Fibroblast of gingiva (primary cell): ENCODE measurements around the gene SNTG2.
"Not testable (repeated sequence)": the region's sequence is repeated elsewhere in the genome, so short reads cannot be mapped to it uniquely, and the experiment has no call there.

ENCODE experiments used
- DNase-seq: peaks from one replicate; pipeline ENCODE4 v3.0.0-alpha.2; 2011; ENCODE audit warnings: low read depth

SNTG2 gene

DNA sequence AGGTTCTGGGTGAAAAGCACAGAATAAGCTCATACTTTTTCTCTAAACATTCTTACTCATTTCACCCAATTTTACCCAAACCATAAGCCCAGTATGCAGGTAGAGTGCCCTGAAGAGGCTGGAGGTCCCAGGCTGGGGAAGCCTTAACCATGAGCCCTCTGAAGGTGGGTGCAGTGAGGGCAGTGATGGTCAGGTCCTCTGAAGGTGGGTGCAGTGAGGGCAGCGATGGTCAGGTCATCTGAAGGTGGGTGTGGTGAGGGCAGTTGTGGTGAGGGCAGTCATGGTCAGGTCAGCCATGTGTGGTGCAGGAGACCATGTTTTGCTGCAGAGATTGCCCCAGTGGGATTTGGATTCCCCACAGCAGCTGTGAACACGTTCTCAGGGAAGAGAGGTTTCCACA, 148.8 kb downstream of the SNTG2 start:
- no peak for DNase-seq

DNA sequence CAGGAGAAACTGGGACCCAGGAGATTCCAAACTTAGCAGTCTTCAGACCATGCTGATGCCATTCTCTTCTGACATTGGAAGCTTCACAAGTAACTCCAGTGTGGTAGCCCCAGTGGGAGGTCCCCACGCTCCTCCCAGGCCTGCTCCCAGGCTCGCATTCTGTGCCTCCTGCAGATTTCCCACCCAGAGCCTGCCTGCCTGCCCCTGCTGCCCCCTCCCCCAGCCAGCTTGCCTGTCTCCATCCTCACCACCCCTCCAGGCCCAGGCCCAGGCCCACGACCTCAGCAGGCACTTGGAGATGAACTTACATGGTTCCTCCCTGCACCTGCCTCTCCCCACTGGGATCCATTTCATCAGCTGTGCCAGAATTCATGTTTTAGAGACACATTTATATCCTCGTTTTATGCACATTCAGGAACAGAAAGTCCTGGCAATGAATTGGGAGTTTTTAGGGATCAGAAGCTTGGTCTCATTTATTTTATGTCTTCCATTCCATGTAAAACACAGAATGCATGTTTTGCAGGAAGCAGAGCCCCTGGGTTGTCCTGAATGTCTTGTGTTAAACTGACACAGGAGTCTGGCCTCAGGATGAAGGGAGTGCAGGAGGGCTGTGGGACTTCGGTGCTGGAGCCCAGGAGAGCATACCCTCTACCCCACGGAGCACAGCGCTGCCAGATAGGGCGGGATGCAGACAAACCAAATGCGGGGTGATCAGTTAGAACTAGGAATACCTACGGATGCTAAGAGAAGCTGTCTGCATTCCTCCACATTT, 150.5 kb downstream of the SNTG2 start:
- no peak for DNase-seq

DNA sequence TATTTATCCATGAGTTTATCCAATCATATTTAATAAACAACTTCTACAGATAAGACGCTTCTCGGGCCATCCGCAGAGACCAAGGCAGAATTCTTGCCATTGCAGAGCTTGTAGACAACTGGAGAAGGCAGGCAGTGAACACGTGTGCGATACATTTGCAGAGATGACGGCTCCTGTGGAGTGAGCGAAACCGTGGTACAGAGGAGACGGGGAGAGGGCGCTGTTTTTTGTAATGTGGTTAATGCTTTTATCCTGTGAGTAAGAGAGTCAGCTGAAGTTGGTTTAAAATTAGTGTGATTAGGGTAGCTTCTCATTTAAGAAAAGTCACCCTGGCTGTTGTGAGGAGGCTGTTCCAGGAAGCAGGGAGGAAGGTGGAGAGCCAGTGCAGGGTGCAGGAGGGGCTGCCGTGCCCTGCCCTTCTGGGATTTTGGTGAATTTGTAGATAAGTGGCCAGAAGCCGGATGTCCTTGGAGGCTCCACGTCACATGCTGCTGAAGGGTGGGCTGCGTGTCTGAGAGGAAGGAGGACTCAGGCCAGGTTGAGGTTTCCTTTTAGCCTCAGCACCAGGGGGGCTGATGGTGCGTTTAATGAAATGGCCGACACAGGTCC, 151.4 kb downstream of the SNTG2 start:
- DNase-seq = no peak

DNA sequence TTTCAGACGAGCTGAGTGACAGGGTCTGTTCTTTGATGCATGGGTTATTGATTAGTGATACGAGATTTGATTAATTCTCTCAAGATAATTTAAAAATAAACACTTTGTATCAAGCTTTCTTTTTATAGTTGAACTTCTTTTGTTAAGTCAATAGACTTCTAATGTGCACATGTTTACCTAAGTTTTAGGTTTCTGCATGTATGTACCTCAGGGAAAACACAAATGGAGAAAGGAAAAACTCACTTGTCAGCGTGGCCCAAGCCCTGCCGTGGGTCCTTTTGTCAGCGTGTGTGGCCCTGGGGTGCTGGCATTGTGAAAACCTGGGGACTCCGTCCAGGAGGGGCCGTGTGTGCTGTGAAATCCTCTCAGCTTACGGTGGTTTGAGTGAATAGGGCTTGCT, 153.7 kb downstream of the SNTG2 start:
- DNase-seq = no peak

DNA sequence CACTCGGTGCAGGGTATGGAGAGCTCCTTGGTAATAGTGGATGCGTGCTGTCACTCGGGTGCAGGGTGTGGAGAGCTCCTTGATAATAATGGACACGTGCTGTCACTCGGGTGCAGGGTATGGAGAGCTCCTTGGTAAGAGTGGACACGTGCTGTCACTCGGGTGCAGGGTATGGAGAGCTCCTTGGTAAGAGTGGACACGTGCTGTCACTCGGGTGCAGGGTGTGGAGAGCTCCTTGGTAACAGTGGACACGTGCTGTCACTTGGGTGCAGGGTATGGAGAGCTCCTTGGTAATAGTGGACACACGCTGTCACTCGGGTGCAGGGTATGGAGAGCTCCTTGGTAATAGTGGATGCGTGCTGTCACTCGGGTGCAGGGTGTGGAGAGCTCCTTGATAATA, 155.7 kb downstream of the SNTG2 start:
- DNase-seq = not testable (repeated sequence)

DNA sequence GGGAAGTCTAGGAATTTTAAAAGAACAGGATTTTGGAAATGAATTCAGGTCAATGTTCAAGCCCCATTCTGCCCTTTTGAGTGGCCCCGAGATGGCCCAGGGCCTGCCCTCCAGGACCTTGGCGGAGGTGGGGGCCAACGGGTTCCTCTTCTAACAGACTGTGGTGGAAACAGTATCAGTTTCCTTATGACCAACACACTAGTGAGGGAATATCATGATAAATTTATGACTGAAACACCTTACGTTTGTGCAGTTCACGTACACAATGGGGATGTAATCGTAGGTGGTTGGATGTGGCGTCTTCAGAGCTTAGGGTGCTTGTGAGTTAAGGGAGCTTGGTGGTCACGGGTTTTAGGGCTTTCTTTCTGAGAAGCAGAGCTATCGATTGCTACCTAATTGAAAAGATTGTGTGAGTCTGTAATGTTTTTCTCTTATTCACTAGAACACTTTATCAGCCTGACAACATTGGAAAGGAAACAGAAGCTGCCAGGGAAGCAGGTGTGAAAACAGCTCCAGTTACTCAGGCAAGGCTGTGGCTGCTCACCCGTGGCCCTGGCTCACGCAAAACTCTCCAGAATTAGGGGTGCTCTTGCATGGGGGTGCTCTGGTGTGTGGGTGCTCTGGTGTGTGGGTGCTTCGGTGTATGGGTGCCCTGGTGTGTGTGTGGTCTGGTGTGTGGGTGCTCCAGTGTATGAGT, 165.3 kb downstream of the SNTG2 start:
- DNase-seq = no peak

DNA sequence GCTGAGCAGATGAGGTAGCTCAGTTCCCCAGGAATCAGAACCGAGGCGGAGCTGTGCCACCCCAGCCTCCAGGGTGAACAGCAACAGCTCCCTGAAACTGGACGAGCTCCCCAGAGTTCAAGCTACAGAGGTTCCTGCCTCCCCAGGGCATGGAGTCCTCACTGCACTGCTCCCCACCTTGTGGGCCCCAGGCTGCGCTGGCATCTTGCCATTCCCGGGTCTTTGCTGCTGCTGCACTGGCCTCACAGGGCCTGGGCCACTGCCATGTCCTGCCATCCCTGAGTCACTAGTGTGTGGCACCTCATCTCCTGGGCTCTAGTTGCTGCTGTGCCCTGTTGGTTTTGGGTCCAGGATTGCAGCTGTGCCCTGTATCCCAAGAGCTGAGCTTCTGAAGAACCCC, 166.9 kb downstream of the SNTG2 start:
- no peak for DNase-seq

DNA sequence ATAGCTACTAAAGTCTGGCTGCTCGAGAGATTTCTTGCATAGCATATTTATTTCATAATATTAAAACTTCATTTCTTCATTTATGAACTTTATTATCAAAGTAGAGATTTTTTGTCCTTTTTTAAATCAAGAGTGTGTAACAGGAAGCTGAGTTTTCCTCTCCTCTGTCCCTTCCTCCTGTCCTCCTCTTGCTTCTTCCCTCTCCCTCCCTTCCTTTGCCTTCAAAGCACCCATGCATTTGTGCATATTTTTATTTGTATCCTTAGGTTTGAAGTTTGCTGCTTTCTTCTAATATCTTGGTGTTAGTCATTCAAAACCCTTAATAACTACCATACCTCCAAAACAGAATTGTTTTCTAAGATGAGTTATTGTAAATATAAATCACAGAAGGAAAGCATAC, 174.6 kb downstream of the SNTG2 start:
- DNase-seq = no peak

DNA sequence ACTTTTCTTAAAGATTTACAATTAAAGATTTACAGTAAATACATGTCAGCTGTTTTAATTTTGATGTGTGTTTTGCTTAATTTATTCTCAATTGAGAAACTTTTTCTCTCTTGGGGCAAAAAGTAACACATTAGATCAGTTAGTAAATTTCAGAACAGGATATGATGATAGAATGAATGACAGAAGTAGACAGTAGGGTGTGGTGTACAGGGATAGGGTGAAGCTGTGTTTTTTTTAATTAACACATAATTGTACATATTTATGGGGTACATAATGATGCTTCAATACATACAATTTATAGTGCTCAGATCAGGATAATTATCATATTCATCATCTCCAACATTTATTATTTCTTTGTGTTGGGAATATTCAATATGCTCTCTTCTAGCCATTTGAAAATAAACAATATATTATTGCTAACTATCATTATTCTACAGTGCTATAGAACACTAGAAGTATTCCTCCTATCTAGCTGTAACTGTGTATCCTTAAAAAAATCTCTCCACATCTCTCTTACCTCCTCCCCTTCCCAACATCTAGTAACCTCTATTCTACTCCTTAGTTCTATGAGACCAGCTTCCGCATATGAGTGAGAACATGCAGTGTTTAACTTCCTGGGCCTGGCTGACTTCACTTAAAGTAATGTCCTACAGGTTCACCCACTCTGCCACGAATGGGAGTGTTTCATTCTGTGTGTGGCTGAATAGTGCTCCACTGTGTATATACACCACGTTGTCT, 175.2 kb downstream of the SNTG2 start:
- DNase-seq = no peak

DNA sequence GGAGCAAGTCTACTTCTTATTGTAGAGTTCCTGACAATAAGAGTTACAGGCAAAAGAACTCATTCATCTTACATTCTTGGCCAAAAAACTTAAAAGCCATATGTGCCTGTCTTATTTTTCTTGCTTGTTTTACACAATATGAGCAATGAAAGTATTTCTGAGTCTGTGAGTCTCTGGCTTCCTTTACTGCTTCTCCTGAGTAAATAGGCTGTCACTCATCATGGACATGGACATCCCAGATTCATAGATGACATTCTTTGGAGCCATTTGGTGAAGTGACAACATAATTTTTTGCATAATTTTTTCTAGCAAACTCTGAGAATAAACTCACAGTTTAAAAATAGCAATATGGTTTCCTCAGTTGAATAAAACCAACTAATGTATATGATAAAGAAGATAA, 179.3 kb downstream of the SNTG2 start:
- DNase-seq = no peak

DNA sequence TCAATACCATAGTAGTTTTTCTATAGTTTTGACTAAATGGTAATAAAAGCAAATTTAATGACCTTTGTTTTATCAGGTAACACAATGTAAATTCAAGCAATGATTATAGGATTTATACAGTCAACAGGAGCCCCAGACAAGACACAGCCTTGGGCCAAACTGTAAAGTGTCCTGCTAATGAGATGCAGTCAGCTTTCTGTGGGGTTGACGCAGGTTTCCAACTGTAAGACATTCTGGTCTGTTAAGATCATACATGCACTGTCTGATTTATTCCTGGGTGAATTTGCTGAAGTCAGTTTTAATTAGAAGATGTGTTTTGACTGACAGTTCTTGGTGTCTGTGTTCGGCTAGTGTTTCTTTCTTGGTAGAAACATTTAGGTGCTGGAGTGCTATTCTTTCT, 180.3 kb downstream of the SNTG2 start:
- DNase-seq = no peak

DNA sequence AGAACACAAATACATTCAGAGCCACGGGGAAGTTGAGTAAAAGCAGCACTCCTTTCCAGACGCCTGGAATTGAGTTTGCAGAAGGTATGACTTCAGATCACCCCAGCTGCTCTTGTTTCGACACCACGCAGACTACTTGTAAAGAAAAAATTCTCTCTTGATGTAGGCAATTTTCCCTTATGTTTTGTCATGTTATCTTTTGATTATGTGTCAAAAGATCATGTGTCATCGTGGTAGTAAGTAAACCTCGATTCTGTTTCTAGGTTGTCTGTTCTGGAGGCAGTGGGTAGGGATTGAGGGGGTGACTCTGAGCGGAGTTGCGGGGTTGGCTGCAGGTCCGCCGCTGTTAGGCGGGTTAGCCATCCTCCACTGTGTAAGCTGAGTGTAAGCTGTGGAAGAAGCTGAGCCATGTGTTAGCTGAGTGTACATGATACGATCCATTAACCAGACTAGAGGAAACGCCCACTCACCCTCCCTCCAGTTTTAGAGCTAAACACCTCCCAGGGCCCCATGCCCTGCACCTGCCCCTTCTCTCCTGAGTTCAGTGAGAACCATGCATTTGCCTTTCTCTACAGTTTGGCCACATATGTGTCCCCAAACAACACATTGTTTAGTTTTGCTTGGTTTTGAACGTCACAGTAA, 181.8 kb downstream of the SNTG2 start:
- DNase-seq = no peak

DNA sequence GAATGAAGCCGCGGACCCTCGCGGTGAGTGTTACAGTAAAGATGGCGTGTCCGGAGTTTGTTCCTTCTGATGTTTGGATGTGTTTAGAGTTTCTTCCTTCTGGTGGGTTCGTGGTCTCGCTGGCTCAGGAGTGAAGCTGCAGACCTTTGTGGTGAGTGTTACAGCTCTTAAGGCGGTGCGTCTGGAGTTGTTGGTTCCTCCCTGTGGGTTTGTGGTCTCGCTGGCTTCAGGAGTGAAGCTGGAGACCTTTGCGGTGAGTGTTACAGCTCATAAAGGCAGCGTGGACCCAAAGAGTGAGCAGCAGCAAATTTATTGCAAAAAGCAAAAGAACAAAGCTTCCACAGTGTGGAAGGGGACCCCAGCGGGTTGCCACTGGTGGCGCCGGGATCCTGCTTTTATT, 183.2 kb downstream of the SNTG2 start:
- DNase-seq = not testable (repeated sequence)

DNA sequence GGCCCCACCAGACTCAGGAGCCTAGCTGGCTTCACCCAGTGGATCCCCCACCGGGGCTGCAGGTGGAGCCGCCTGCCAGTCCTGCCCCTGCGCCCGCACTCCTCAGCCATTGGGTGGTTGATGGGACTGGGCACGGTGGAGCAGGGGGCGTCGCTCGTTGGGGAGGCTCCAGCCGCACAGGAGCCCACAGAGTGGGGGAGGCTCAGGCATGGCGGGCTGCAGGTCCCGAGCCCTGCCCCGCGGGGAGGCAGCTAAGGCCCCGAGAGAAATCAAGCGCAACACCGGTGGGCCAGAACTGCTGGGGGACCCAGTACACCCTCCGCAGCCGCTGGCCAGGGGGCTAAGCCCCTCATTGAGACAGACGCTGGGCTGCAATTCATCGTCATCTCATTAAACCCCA, 184.0 kb downstream of the SNTG2 start:
- DNase-seq = no peak

DNA sequence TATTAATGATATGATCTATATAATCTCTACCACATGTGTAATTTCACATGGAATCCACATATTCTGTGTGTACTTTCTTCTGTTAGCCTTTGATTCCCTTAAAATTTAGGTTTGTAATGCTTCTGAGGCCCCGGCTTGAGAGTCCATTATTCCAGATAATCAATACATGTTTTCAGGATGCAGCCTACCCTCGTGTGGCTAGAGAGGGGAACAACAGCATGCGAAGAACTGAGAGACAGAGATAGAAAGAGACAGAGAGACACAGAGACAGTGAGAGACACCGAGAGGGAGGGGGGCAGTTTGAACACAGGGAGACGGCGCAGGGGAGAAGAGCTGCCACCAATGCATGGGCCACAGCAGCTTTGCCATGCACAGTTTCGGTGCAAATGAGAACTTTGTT, 185.4 kb downstream of the SNTG2 start:
- DNase-seq = no peak

DNA sequence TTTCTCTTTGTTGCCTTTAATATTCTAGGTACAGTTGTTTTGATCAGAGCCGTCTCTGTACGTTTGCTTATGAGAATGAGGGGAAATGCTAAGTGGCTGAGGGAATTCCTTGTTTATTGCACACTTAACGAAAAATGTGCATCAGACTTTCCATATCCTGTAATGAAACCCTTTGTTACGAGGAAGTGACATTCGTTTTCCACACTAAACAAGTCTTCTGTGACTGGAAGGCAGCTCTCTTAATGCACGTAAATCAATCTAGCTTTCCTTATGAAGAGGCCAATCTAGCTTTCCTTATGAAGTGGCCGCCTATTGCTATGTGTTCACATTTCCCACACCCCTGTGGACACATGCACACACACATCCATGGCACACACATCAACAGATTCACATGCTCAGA, 186.2 kb downstream of the SNTG2 start:
- DNase-seq = no peak

DNA sequence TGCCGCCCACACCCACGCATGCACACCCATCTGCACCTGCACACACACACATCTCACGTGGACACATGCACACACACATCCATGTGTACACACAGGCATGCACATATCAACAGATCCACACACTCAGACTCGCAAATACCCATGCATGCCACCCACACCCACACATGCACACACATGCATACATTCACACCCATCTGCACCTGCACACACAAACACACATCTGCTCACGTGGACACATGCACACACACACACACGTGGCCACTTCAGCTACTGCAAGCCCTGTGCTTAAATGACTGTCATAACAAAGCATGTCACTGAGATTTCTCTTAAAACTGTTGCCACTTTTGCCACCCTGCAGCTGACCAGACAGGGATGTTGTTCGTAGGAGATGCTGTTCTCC, 186.6 kb downstream of the SNTG2 start:
- DNase-seq = no peak

DNA sequence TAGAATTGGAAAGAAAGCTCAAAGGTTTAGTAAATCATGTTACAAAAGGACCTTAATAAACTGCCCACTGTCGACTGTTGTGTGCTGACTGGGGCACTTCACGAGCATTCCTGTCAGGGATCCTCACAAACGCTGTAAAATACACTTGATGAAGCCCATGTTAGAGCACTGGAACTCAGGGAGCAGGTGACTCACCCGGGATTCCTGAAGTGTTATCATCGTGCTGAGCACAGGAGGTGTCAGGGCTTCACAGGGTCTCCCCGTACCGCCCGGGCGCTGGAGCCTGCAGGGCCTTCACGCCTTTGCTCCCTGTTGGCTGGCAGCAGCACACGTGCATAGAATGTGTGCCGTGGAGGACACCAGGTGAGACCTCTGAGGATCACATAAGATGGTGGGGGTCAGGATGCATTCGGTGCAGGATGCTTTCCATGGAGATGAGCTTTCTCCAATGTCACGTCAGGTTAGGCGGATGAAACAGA, 187.3 kb downstream of the SNTG2 start:
- DNase-seq = no peak

DNA sequence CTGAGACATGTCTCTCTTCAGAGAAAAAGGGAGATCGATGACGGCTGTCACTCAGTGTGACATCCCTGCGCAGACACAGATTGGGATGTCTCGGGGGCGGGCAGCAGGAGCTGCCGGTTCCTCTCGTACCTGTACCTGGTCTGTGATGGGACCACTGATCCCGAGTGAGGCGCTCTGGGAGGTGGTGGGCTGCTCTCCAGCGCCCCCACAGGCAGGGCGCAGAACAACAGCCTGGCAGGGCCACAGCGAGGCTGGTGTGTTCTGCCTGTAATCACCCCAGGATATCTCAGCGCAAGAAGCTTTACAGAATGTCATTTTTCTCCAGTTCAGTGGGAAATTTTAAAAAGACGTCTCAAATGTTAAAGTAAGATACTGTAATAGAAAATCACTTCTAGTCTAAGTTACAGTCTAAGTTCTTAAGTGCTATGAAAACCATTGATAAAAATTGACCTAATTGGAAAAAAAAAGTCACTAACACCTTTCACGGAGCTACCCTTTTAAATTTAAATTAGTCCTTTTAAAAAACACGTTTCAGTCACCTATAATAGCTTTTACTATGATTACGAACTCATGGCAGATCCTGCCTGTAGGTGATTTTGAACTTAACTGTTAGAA, 189.8 kb downstream of the SNTG2 start:
- DNase-seq = no peak

DNA sequence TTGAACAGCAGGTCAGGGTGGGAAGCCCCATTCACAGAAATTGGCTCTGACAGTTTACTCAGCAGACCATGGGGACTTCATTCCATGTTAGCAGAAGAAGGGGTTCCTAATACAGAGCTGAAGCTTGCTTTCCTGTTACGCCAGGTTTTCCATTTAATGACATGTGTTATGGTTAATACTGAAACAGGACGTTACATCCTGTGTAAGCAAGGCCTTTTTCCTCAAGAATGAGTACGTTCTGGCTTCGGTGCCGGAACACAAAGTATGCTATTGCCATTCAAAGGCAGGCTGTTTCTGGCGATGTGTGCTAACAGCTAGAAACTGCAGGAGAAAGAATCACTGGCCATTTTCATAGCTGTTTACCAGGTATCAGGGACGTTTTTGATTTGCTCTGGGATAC, 190.4 kb downstream of the SNTG2 start:
- no peak for DNase-seq

DNA sequence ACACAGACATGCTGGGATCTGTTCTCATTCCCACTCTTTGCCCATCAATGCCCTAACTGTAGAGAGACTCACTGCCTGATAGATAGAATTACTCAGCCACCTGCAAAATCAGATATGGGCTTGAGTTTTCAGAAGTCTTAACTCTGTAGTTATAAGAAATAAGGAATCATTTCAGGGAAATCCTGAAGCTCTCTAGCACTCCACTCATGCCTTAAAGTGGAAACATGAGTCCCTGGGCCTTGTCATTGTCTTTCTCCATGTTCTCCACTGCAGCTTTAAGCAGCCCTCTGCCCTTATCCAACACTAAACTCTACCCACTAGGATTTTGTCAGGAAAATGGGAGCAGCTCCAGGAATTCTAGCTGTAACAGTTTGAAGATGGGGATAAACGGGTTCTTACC, 192.5 kb downstream of the SNTG2 start:
- no peak for DNase-seq
